Endodermal cell (in vitro differentiated cells): ENCODE data around the gene CNIH4. TPM values are rescaled to one million over a fixed set of nuclear protein-coding genes. Genes with fewer than 3 reads are reported as not detected.

Experiments
- DNase-seq: peaks from one replicate; pipeline ENCODE4 v3.0.0-alpha.2; 2017
- H3K27ac ChIP-seq: 2 replicates; pipeline ENCODE4 v1.5.1; 2013; ENCODE audit warnings: mild to moderate bottlenecking, low read depth, low read length, moderate library complexity
- H3K27me3 ChIP-seq: 2 replicates; pipeline ENCODE4 v1.6.1; 2013; ENCODE audit warnings: mild to moderate bottlenecking, low read length, moderate library complexity; ENCODE audit not compliant: insufficient read depth, control insufficient read depth, poor library complexity, severe bottlenecking
- H3K36me3 ChIP-seq: 2 replicates; pipeline ENCODE4 v1.7.0; 2013; ENCODE audit warnings: mild to moderate bottlenecking, low read length, moderate library complexity; ENCODE audit not compliant: control insufficient read depth, insufficient read depth
- H3K4me1 ChIP-seq: one replicate; pipeline ENCODE4 v1.7.0; 2013; ENCODE audit warnings: low read length; ENCODE audit not compliant: control insufficient read depth, insufficient read depth
- H3K4me3 ChIP-seq: 2 replicates; pipeline ENCODE4 v1.5.1; 2013; ENCODE audit warnings: mild to moderate bottlenecking, low read length, moderate library complexity
- H3K9ac ChIP-seq: 2 replicates; pipeline ENCODE4 v1.6.1; 2013; ENCODE audit warnings: mild to moderate bottlenecking, low read length, moderate library complexity; ENCODE audit not compliant: poor library complexity, severe bottlenecking; ENCODE audit errors: extremely low read depth
- H3K9me3 ChIP-seq: 2 replicates; pipeline ENCODE4 v1.6.1; 2013; ENCODE audit warnings: mild to moderate bottlenecking, low read length, moderate library complexity; ENCODE audit not compliant: control insufficient read depth
- H3K27ac Mint-ChIP-seq: 2 replicates; pipeline ENCODE4 v1.8.0; 2020; ENCODE audit warnings: mixed read lengths
- H3K27me3 Mint-ChIP-seq: 2 replicates; pipeline ENCODE4 v1.8.0; 2021; ENCODE audit warnings: mild to moderate bottlenecking, mixed read lengths; ENCODE audit not compliant: insufficient read depth
- H3K36me3 Mint-ChIP-seq: 2 replicates; pipeline ENCODE4 v1.8.0; 2020; ENCODE audit warnings: low read depth, mixed read lengths
- H3K4me1 Mint-ChIP-seq: 2 replicates; pipeline ENCODE4 v1.8.0; 2020; ENCODE audit warnings: mixed read lengths
- H3K4me3 Mint-ChIP-seq: 2 replicates; pipeline ENCODE4 v1.8.0; 2020; ENCODE audit warnings: mild to moderate bottlenecking, moderate library complexity, mixed read lengths
- H3K9me3 Mint-ChIP-seq: 2 replicates; pipeline ENCODE4 v1.8.0; 2020; ENCODE audit warnings: mild to moderate bottlenecking, mixed read lengths
- CTCF ChIP-seq: fragments of 200-600 bp; sonication (generic); conservative IDR thresholded peaks from 2 replicates; pipeline ENCODE4 v1.5.0; 2021; ENCODE audit warnings: antibody characterized with exemption, mild to moderate bottlenecking
- WGBS, 2 experiments: methylation state at CpG; one replicate each; pipeline versions ENCODE4 v1.1.5 to v1.1.7; 2013; ENCODE audit warnings: missing lambda C conversion rate in 2 of 2, mixed read lengths in 1 of 2; ENCODE audit not compliant: insufficient coverage in 1 of 2, insufficient read length in 1 of 2; 5-methylcytosine and 5-hydroxymethylcytosine counted together
- total RNA-seq, 2 donors: library from RNA; stranded (reverse); fragmentation: NEBNext Ultra II Directional in 1 of 2; extraction: Animal tissue kit (Norgen Biotek cat#: 25700) in 1 of 2; gene quantifications; 2 replicates in 1 of 2; 3 replicates in 1 of 2; pipeline ENCODE4 v1.2.1, GENCODE V29; 2021

Gene CNIH4
- total RNA-seq, 2 donors from 2014 or later, result 63.7 to 67.8 TPM

GRCh38 chr1:224325959-224326358, 30.7 kb upstream of the CNIH4 start:
- H3K27me3 Mint-ChIP-seq, result no peaks in the 10 kb centered on the region

GRCh38 chr1:224328644-224329043, 28.0 kb upstream of the CNIH4 start:
- TF ChIP-seq CTCF, result no peak
- Mint-ChIP-seq H3K4me3 (peak overlapping the region; percentile 89), H3K4me1 (peaks cover 11% of the 10 kb centered on the region), H3K9me3 (no peaks in the 10 kb centered on the region), H3K27me3 (no peaks in the 10 kb centered on the region), H3K27ac (no peak overlapping the region), H3K36me3 (peaks cover 16% of the 10 kb centered on the region)
- H3K4me1 ChIP-seq, result no peaks in the 10 kb centered on the region
- no peaks in the 10 kb centered on the region for H3K9me3 ChIP-seq
- H3K27me3 ChIP-seq, result no peaks in the 10 kb centered on the region
- H3K36me3 ChIP-seq, result peaks cover 16% of the 10 kb centered on the region
- peak overlapping the region; percentile 96 for H3K4me3 ChIP-seq
- no peak overlapping the region for H3K9ac ChIP-seq
- H3K27ac ChIP-seq, result no peak overlapping the region
- DNase-seq, result no peak
- 93 to 98% methylated on average over 3 to 5 of the region's 6 CpGs for WGBS, 2 experiments

More at GRCh38 chr1:224325959-224326358, 30.7 kb upstream of the CNIH4 start:
- Mint-ChIP-seq H3K9me3 (no peaks in the 10 kb centered on the region), H3K4me1 (peaks cover 11% of the 10 kb centered on the region), H3K36me3 (peaks cover 24% of the 10 kb centered on the region), H3K4me3 (no peak overlapping the region), H3K27ac (no peak overlapping the region)
- Histone ChIP-seq H3K36me3 (peaks cover 16% of the 10 kb centered on the region), H3K4me3 (no peak overlapping the region), H3K27ac (no peak overlapping the region), H3K9me3 (no peaks in the 10 kb centered on the region), H3K27me3 (no peaks in the 10 kb centered on the region), H3K9ac (no peak overlapping the region), H3K4me1 (no peaks in the 10 kb centered on the region)
- 100% methylated on average over 1 of the region's 1 CpG; no CpG with 5 or more reads in 1 of the 2 experiments for WGBS, 2 experiments
- no peak for TF ChIP-seq CTCF
- DNase-seq, result no peak

GRCh38 chr1:224329484-224329841, 27.2 kb upstream of the CNIH4 start:
- Histone ChIP-seq H3K27me3 (no peaks in the 10 kb centered on the region), H3K27ac (peak overlapping the region; percentile 98), H3K4me1 (no peaks in the 10 kb centered on the region), H3K9me3 (no peaks in the 10 kb centered on the region), H3K36me3 (peaks cover 15% of the 10 kb centered on the region), H3K4me3 (peak overlapping the region; percentile 96), H3K9ac (peak overlapping the region; percentile 93)
- DNase-seq, result no peak
- no peaks in the 10 kb centered on the region for H3K9me3 Mint-ChIP-seq
- peaks cover 11% of the 10 kb centered on the region for H3K4me1 Mint-ChIP-seq
- 1 to 7% methylated on average over 3 to 7 of the region's 7 CpGs for WGBS, 2 experiments
- H3K27ac Mint-ChIP-seq, result peak overlapping the region; percentile 100
- H3K36me3 Mint-ChIP-seq, result peaks cover 16% of the 10 kb centered on the region
- TF ChIP-seq CTCF, result no peak
- no peaks in the 10 kb centered on the region for H3K27me3 Mint-ChIP-seq
- H3K4me3 Mint-ChIP-seq, result peak overlapping the region; percentile 89
